Omental fat pad (tissue), 4 donors: ENCODE measurements around the gene INPP5B. TPM values are rescaled to one million over a fixed set of nuclear protein-coding genes. Genes with fewer than 3 reads are reported as not detected.
A peak's percentile ranks its signal among the peaks of the same experiment; 100 is the strongest.
"Not testable (repeated sequence)": the region's sequence is repeated elsewhere in the genome, so short reads cannot be mapped to it uniquely, and the experiment has no call there.

Source experiments
- ATAC-seq: fragments of 150-250 bp; one replicate; pipeline ENCODE4 v1.9.1; 2016; ENCODE audit warnings: mild to moderate bottlenecking, moderate library complexity; ENCODE audit not compliant: low FRiP score
- DNase-seq: peaks from one replicate; pipeline ENCODE4 v3.0.0-alpha.2; 2019; ENCODE audit warnings: low spot score
- CTCF ChIP-seq, 3 donors: fragments of 450-650 bp; IDR thresholded peaks; one replicate each; pipeline ENCODE4 v1.5.1; 2016 to 2017; ENCODE audit warnings: antibody characterized with exemption in 3 of 3, mild to moderate bottlenecking in 3 of 3, moderate library complexity in 2 of 3
- total RNA-seq, 4 donors: library from RNA; depleted of rRNA; stranded (reverse); fragments of >200 nt; gene quantifications; one replicate each; pipeline ENCODE4 v1.1.0, GENCODE V29; 2016

INPP5B gene
- total RNA-seq, 4 donors from 2014 or later: 16.2 to 45.6 (median 27.0) TPM

- DNase-seq (no peak), ATAC-seq (no peak)
These were observed 511 bp upstream of the INPP5B start for GRCh38 chr1:37947364-37947763.

GRCh38 chr1:37945743-37946702, 830 bp downstream of the INPP5B start:
- peak; percentile 56 for DNase-seq
- TF ChIP-seq CTCF (IDR thresholded peaks at IDR 0.05): no peak
- peak; percentile 94 for ATAC-seq

More at GRCh38 chr1:37947364-37947763, 511 bp upstream of the INPP5B start:
- no peak for TF ChIP-seq CTCF (IDR thresholded peaks at IDR 0.05)

- no peak for TF ChIP-seq CTCF (IDR thresholded peaks at IDR 0.05)
- no peak for DNase-seq
- no peak for ATAC-seq
These were observed 1.6 kb downstream of the INPP5B start for GRCh38 chr1:37945251-37945650.

GRCh38 chr1:37944816-37945215, 2.0 kb downstream of the INPP5B start:
- ATAC-seq: no peak
- no peak for DNase-seq
- TF ChIP-seq CTCF (IDR thresholded peaks at IDR 0.05): no peak

- no peak for DNase-seq
- ATAC-seq: no peak
- TF ChIP-seq CTCF (IDR thresholded peaks at IDR 0.05): no peak
These were observed 2.6 kb downstream of the INPP5B start for GRCh38 chr1:37944086-37944763.

- no peak for ATAC-seq
- DNase-seq: no peak
- no peak for TF ChIP-seq CTCF (IDR thresholded peaks at IDR 0.05)
These were observed 6.4 kb downstream of the INPP5B start for GRCh38 chr1:37940299-37940947.

- not testable (repeated sequence) for DNase-seq, ATAC-seq
These were observed 10.1 kb downstream of the INPP5B start for GRCh38 chr1:37936760-37937159.
